ENCODE data around the gene TLE1.

TLE1 gene

GRCh38 chr9:81686614-81687520, 2.5 kb downstream of the TLE1 start:
- peak in 1 of 5 donors; percentile 1 for DNase-seq

- no peak for DNase-seq
Observed at GRCh38 chr9:81685763-81686613, 3.4 kb downstream of the TLE1 start.

GRCh38 chr9:81684635-81685034, 4.7 kb downstream of the TLE1 start:
- DNase-seq = no peak

- DNase-seq = no peak
Observed at GRCh38 chr9:81683704-81684103, 5.6 kb downstream of the TLE1 start.

GRCh38 chr9:81683238-81683637, 6.1 kb downstream of the TLE1 start:
- no peak for DNase-seq

- DNase-seq = no peak
Observed at GRCh38 chr9:81682797-81683196, 6.5 kb downstream of the TLE1 start.

- no peak for DNase-seq
Observed at GRCh38 chr9:81682177-81682576, 7.2 kb downstream of the TLE1 start.

- DNase-seq = no peak
Observed at GRCh38 chr9:81680506-81680905, 8.8 kb downstream of the TLE1 start.

GRCh38 chr9:81680006-81680405, 9.3 kb downstream of the TLE1 start:
- no peak for DNase-seq

GRCh38 chr9:81678088-81678487, 11.3 kb downstream of the TLE1 start:
- no peak for DNase-seq

GRCh38 chr9:81676395-81676794, 13.0 kb downstream of the TLE1 start:
- DNase-seq = no peak

GRCh38 chr9:81673310-81673709, 16.0 kb downstream of the TLE1 start:
- no peak for DNase-seq

- DNase-seq = no peak
Observed at GRCh38 chr9:81671880-81672280, 17.5 kb downstream of the TLE1 start.

- DNase-seq = no peak
Observed at GRCh38 chr9:81669866-81670265, 19.5 kb downstream of the TLE1 start.

- no peak for DNase-seq
Observed at GRCh38 chr9:81669041-81669651, 20.2 kb downstream of the TLE1 start.

GRCh38 chr9:81666123-81666522, 23.2 kb downstream of the TLE1 start:
- DNase-seq = no peak

- DNase-seq = no peak
Observed at GRCh38 chr9:81665322-81665871, 23.9 kb downstream of the TLE1 start.

GRCh38 chr9:81664638-81665222, 24.6 kb downstream of the TLE1 start:
- DNase-seq = no peak

- DNase-seq = no peak
Observed at GRCh38 chr9:81661339-81661738, 28.0 kb downstream of the TLE1 start.

- no peak for DNase-seq
Observed at GRCh38 chr9:81656871-81657337, 32.4 kb downstream of the TLE1 start.

- no peak for DNase-seq
Observed at GRCh38 chr9:81656004-81656403, 33.3 kb downstream of the TLE1 start.

- DNase-seq = no peak
Observed at GRCh38 chr9:81653240-81653639, 36.1 kb downstream of the TLE1 start.

All from T-helper 1 cell (primary cell).